Measurements from ENCODE around the gene HEXIM1. TPM values are rescaled to one million over a fixed set of nuclear protein-coding genes. Genes with fewer than 3 reads are reported as not detected.
A peak's percentile ranks its signal among the peaks of the same experiment; 100 is the strongest.

Gene HEXIM1
- total RNA-seq, 1 experiment from 2014 or later: 29.6 TPM

GRCh38 chr17:45143767-45144198 lies 4.5 kb upstream of the HEXIM1 start:
- Mint-ChIP-seq H3K4me1 (peaks cover 28% of the 10 kb centered on the region), H3K4me3 (peak overlapping the region; percentile 77), H3K9me3 (no peaks in the 10 kb centered on the region), H3K27me3 (ENCODE audit: low read depth) (peaks cover 5% of the 10 kb centered on the region; the same call in 1 of the 2 replicates), H3K36me3 (peaks cover 3% of the 10 kb centered on the region; the same call in 1 of the 2 replicates), H3K27ac (0 out of 2 replicates have a peak overlapping the region, but pooled peaks have one; percentile 36)
- ATAC-seq (no peak; the same call in none of the 2 replicates), DNase-seq (ENCODE audit: low spot score) (peak; percentile 64)
- ChIA-PET CTCF (interaction anchor here (1.0 to 16.3 kb wide), 7 partner anchors 10 to 92 kb away, joined by 4 to 531 read pairs (median 7); partner anchors contain the start of genes ACBD4, HEXIM2 and PLCD3), POLR2A (interaction anchor here (0.9 to 3.1 kb wide), 5 partner anchors 9 to 83 kb away, joined by 3 to 16 read pairs (median 5); partner anchors contain the start of genes ACBD4, HEXIM2 and NMT1)
- TF ChIP-seq FOXJ3 (CRISPR knock-in tag; IDR thresholded peaks at IDR 0.05; ENCODE audit: borderline replicate concordance): no peak
- TF ChIP-seq ZNF281 (CRISPR knock-in tag; IDR thresholded peaks at IDR 0.05): no peak
- 0 out of 2 replicates have a peak, but pooled peaks have one; percentile 18 for TF ChIP-seq SP1 (CRISPR knock-in tag; conservative IDR thresholded peaks at IDR 0.05)

- Mint-ChIP-seq H3K4me1 (peaks cover 28% of the 10 kb centered on the region), H3K36me3 (peaks cover 3% of the 10 kb centered on the region; the same call in 1 of the 2 replicates), H3K4me3 (peak overlapping the region; percentile 98), H3K27ac (no peak overlapping the region; the same call in 1 of the 2 replicates), H3K27me3 (ENCODE audit: low read depth) (peaks cover 5% of the 10 kb centered on the region; the same call in 1 of the 2 replicates), H3K9me3 (no peaks in the 10 kb centered on the region)
- ChIA-PET CTCF (interaction anchor here (1.0 to 16.3 kb wide), 7 partner anchors 10 to 91 kb away, joined by 4 to 531 read pairs (median 7); partner anchors contain the start of genes ACBD4, HEXIM2 and PLCD3), POLR2A (interaction anchor here (0.6 to 3.1 kb wide), 7 partner anchors 9 to 101 kb away, joined by 3 to 16 read pairs (median 5); partner anchors contain the start of genes ACBD4, HEXIM2 and NMT1)
- ATAC-seq: peak; percentile 3
- peak; percentile 56 for DNase-seq (ENCODE audit: low spot score)
- no peak for TF ChIP-seq ELF4 (CRISPR knock-in tag; IDR thresholded peaks at IDR 0.05; ENCODE audit: low read depth)
- peak; percentile 44; the same call in 1 of the 2 replicates for TF ChIP-seq ZBTB43 (CRISPR knock-in tag; IDR thresholded peaks at IDR 0.05)
- TF ChIP-seq IRF1 (CRISPR knock-in tag; IDR thresholded peaks at IDR 0.05): no peak
- no peak for TF ChIP-seq ZNF416 (CRISPR knock-in tag; IDR thresholded peaks at IDR 0.05)
- TF ChIP-seq GABPB1 (CRISPR knock-in tag; IDR thresholded peaks at IDR 0.05): no peak
- no peak for TF ChIP-seq FOXK1 (CRISPR knock-in tag; IDR thresholded peaks at IDR 0.05)
- TF ChIP-seq ZNF121 (CRISPR knock-in tag; IDR thresholded peaks at IDR 0.05): 0 out of 2 replicates have a peak, but pooled peaks have one; percentile 26
- TF ChIP-seq ZNF138 (CRISPR knock-in tag; conservative IDR thresholded peaks at IDR 0.05): 0 out of 2 replicates have a peak, but pooled peaks have one; percentile 56
- no peak; the same call in 1 of the 2 replicates for TF ChIP-seq JUN (CRISPR knock-in tag; IDR thresholded peaks at IDR 0.05)
- TF ChIP-seq SMAD3 (CRISPR knock-in tag; IDR thresholded peaks at IDR 0.05; ENCODE audit: borderline replicate concordance): no peak; the same call in 1 of the 2 replicates
- TF ChIP-seq ZMAT4 (CRISPR knock-in tag; IDR thresholded peaks at IDR 0.05): 0 out of 2 replicates have a peak, but pooled peaks have one; percentile 21
- TF ChIP-seq ZNF263 (CRISPR knock-in tag; IDR thresholded peaks at IDR 0.05; ENCODE audit: low read depth): no peak
- TF ChIP-seq PREB (CRISPR knock-in tag; IDR thresholded peaks at IDR 0.05; ENCODE audit: borderline replicate concordance): no peak
- no peak for TF ChIP-seq TEAD4 (CRISPR knock-in tag; IDR thresholded peaks at IDR 0.05)
- TF ChIP-seq NR2C2 (CRISPR knock-in tag; IDR thresholded peaks at IDR 0.05): no peak
- no peak for TF ChIP-seq MLX (CRISPR knock-in tag; IDR thresholded peaks at IDR 0.05)
- TF ChIP-seq ZNF532 (CRISPR knock-in tag; IDR thresholded peaks at IDR 0.05; ENCODE audit: borderline replicate concordance): no peak
These were observed 3.9 kb upstream of the HEXIM1 start for GRCh38 chr17:45144199-45145034.
